ENCODE measurements around the gene SAMD3.
A peak's percentile ranks its signal among the peaks of the same experiment; 100 is the strongest.
"Not testable (repeated sequence)": the region's sequence is repeated elsewhere in the genome, so short reads cannot be mapped to it uniquely, and the experiment has no call there.

The SAMD3 gene

GRCh38 chr6:130207979-130208649, 14.6 kb downstream of the SAMD3 start:
- DNase-seq: no peak

GRCh38 chr6:130206479-130206878, 16.3 kb downstream of the SAMD3 start:
- no peak for DNase-seq

- DNase-seq: no peak
These were observed 18.4 kb downstream of the SAMD3 start for GRCh38 chr6:130204322-130204721.

- DNase-seq: no peak
These were observed 19.4 kb downstream of the SAMD3 start for GRCh38 chr6:130203370-130203769.

- DNase-seq: no peak
These were observed 20.0 kb downstream of the SAMD3 start for GRCh38 chr6:130202782-130203181.

GRCh38 chr6:130200020-130200419, 22.7 kb downstream of the SAMD3 start:
- no peak for DNase-seq

GRCh38 chr6:130198483-130199035, 24.2 kb downstream of the SAMD3 start:
- no peak for DNase-seq

- DNase-seq: not testable (repeated sequence)
These were observed 24.8 kb downstream of the SAMD3 start for GRCh38 chr6:130197816-130198482.

GRCh38 chr6:130194434-130194833, 28.3 kb downstream of the SAMD3 start:
- DNase-seq: not testable (repeated sequence)

GRCh38 chr6:130190701-130191690, 31.8 kb downstream of the SAMD3 start:
- peak in 1 of 3 donors; percentile 19 for DNase-seq

- peak; percentile 23 to 39 (median 29) for DNase-seq
These were observed 33.0 kb downstream of the SAMD3 start for GRCh38 chr6:130189531-130190397.

- no peak for DNase-seq
These were observed 34.4 kb downstream of the SAMD3 start for GRCh38 chr6:130188207-130188899.

- no peak for DNase-seq
These were observed 35.2 kb downstream of the SAMD3 start for GRCh38 chr6:130187335-130188206.

GRCh38 chr6:130185658-130186057, 37.1 kb downstream of the SAMD3 start:
- DNase-seq: no peak

GRCh38 chr6:130183271-130184222, 39.2 kb downstream of the SAMD3 start:
- DNase-seq: no peak

- DNase-seq: no peak
These were observed 40.3 kb downstream of the SAMD3 start for GRCh38 chr6:130182466-130182865.

- DNase-seq: no peak
These were observed 44.1 kb downstream of the SAMD3 start for GRCh38 chr6:130178692-130179091.

GRCh38 chr6:130176378-130176777, 46.4 kb downstream of the SAMD3 start:
- DNase-seq: no peak

GRCh38 chr6:130173377-130174004, 49.3 kb downstream of the SAMD3 start:
- DNase-seq: not testable (repeated sequence)

Data from suppressor macrophage treated with lipopolysaccharide for 1 hour (primary cell).